Stimulated activated CD4-positive, alpha-beta T cell treated with anti-CD3 and anti-CD28 coated beads, Interleukin-4, amount 100 ng/mL, for 4 hours (primary cell): ENCODE results near the gene EPS8.
"Not testable (repeated sequence)": the region's sequence is repeated elsewhere in the genome, so short reads cannot be mapped to it uniquely, and the experiment has no call there.

Source experiments
- DNase-seq, 2 experiments: peaks; one replicate each; pipeline ENCODE4 v3.0.0-alpha.2; 2020

The EPS8 gene

DNA sequence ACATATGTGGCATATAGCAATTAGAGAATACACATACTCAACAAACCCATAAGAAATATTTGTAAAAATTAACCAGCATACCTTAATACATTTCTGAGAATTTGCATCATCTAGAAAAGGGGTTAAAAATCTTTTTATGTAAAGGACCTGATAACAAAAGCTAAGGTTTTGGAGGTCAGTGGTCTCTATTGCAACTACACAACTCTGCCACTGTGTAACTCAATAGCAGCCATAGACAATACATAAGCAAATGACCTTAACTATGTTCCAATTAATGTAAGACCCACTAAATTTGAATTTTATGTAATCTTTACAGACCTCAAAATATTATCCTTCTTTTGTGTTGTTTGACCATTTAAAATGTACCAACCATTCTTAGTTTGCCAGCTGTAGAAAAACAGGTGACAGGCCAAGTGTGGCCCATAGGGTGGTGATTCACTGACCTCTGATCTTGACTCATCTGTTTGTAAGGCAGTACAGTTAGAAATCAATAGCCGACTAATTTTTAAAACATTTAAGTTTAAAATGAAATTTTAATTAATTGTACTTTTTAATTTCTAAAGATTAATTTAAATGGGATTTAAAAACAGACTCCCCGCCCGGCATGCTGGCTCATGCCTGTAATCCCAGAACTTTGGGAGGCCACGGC, 7.4 kb upstream of the EPS8 start:
- DNase-seq = no peak

- DNase-seq = no peak
These were observed 5.6 kb upstream of the EPS8 start for GRCh38 chr12:15794836-15795235.

DNA sequence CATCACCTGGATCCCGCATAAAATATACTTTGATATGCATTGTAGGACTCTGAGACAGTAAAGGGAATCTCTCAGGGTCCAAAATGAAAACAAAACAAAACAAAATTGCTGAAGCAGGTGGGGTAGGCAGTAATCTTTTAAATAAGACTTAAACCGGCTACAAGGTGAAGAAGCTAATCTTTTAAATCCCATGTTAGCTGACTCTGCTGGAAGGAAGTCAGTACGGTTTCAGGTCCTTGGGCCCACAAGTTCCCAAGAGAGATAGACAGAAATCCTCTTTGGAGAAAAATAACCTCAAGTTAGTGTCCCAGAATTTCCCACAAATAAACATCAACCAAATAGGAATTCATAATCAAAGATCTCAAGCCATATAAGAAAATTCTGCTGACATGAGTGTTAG, 5.0 kb upstream of the EPS8 start:
- DNase-seq = no peak

DNA sequence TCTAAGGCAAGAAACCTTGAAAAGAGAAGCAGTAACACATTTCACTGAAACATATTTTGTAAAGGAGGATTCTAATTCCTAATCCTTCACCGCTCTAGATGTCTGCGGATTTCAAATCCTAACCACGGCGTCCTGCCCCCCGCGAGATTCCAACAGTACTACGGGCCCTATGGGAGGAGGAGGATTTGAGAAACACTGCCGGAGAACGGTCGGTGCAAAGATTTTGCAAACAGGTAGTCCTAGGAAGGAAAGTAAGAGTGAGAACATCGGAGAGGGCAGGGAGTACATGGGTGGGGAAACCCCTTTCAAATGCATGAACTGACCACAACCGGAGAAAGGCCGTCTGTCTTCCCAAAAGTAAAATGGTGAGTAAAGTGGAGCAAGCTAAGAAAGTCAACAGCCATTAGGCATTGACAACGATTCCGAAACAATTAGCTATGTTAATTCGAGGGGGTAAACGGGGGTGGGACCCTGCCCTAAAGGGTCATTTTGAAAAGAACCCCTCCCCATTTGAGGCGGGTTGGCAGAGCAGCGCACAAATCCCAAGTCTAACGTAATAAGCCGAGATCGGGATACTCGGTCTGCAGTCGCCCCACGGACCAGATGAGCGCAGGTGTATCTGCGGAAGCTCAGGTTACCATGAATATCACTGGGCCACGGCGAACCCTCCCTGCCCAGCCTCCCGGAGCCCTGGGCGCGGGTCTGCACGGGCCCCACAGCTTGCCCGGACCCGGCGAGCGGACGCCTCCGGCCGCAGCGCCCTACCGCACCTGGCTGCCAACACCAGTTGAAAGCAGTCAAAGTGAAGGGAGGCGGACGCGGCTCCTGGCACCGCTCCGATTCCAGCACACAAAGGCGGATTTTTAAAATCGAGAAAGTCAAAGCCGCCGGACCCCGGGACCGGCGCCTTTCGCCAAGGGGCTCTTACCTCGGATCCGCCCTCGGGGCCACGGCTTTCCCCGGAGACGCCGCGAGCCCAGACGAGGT, 662 bp downstream of the EPS8 start:
- peak in 1 of 2 experiments; percentile 7 for DNase-seq

DNA sequence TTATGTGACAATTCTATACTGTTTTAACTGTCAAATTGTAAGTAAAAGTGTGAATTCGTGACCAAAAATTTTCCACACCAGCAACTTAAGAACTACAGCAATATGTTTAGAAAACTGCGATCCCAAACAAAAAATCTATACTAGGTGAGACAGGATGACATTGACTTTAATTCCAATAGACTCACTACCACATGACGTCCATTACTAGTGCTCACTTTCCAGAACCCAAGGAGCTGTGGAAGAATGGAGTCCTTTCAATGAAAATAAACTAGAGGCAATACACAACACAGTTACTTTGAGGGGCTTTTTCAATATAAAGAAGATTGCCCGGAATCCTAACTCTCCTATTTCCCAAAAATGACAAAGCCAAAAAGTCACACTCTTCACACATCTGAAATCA, 1.4 kb downstream of the EPS8 start:
- no peak for DNase-seq

DNA sequence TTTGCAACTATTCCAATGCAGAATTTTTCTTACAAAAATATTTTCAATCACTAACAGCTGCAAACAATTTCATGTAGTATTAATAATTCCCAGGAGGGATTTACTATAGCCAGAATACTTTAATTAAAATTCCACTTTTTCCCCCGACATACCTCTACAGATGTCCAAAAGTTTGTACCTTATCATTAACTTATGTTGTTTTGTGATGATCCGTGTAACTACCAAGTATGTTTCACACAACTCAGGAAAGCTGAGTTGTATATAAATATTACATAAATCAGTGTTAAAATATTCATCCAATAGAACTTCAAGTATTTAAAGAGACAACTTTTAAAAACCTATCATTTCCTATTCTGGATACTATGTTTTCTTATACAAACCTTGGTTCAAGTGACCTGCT, 2.4 kb downstream of the EPS8 start:
- DNase-seq = no peak

DNA sequence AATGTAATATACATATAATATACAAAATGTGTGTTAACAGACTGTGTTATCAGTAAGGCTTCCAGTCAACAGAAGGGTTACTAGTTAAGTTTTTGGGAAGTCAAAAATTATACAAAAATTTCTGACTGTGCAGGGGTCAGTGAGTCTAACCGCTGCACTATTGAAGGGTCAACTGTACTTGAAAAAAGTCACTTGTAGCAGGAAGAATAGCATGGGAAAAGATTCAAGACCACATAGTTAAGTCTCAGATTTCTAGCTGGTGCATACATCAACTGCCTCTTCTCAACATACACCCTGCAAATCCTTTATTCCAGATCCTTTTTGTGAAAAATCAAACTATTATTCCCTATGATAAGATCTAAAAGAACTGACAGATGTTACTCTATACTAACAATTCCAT, 5.9 kb downstream of the EPS8 start:
- DNase-seq = no peak

- DNase-seq = no peak
These were observed 6.5 kb downstream of the EPS8 start for GRCh38 chr12:15782667-15783066.

DNA sequence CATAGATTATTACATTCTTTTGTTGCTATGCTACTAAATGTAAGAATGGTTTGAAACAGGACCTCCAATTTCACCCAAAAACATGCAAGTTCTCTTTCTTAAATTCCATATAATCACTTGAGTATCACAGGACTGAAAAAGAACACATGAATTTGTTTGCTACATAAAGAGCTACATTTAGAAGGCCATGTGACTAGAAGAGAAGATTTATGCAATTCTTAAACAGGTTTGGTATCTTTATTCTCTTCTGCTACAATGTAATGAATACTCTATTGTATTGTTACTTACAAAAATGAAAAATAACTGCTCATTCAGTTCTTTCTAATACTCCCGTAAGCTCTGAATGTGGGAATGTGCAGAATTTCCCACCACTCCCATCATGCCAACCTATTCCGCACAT, 9.3 kb downstream of the EPS8 start:
- no peak for DNase-seq

DNA sequence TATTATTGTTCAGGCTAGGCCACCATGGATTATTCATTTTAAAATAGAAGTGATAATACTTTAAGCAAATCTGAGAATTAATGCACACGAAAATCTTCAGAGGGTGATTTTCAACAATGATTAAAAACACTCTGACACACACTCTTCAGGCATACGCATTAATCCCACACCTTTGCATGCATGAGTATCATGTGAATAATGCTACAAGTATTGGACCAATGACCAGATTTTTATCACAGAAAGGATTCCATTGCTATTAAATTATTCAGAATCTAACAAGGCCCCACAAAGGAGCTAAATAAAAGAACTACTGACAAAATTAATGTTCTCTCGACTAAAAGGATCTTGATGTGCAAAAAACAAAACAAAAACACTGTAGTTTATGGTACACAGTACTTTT, 11.1 kb downstream of the EPS8 start:
- no peak for DNase-seq

- no peak for DNase-seq
These were observed 11.7 kb downstream of the EPS8 start for GRCh38 chr12:15777355-15778012.

- no peak for DNase-seq
These were observed 12.7 kb downstream of the EPS8 start for GRCh38 chr12:15776532-15776931.

- no peak for DNase-seq
These were observed 14.4 kb downstream of the EPS8 start for GRCh38 chr12:15774819-15775218.

GRCh38 chr12:15772405-15773018, 16.7 kb downstream of the EPS8 start:
- no peak for DNase-seq

GRCh38 chr12:15770581-15770980, 18.6 kb downstream of the EPS8 start:
- DNase-seq = no peak

DNA sequence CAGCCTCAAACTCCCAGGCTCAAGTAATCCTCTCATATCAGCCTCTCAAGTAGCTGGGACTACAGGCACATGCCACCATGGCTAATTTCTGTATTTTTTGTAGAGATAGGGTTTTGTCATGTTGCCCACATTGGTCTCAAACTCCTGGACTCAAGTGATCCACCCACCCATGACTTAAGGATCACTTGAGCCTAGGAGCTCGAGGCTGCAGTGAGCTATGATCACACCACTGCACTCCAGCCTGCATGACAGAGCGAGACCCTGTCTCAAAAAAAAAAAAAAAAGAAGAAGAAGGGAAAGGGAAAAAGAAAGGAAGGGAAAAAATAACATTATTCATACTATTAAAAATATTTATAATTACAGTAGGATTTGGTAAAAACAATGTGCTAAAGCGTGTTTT, 19.2 kb downstream of the EPS8 start:
- no peak for DNase-seq

GRCh38 chr12:15769586-15769985, 19.6 kb downstream of the EPS8 start:
- no peak for DNase-seq

DNA sequence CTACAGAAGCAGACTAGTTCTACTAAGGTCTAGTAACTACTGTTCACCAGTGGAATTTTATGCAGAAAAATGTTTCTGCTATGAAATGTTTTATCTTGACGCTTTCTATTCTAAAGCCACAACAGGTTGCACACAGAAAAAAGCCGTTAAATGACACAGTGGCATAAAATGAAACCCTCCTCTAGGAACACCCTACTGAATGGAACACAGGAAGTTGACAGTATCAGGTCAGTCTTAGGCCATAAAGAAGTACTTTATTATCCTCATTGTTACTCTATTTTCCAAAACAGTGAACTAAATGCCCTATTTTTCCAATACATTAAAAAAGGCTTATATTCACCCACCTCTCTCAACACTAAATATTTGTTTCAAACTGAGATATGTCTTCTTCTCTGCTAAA, 21.9 kb downstream of the EPS8 start:
- no peak for DNase-seq

DNA sequence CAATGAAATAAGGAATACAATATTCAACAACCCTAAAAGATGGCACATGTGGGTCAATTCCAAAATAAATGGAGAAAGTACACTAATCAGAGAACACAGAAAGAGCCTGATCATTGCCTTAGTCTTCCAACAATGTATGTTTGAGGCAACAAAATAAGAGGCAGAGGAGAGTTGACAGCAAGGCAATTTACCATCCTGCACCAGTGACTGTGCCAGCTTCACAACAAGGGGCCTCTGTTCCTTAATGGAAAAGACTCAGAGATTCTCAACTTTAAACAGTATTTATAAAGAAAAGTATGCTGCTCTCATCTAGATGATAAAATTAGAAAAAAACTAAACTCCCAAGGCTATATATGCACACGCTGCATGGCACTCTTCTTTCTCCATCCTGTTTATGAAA, 25.9 kb downstream of the EPS8 start:
- no peak for DNase-seq

DNA sequence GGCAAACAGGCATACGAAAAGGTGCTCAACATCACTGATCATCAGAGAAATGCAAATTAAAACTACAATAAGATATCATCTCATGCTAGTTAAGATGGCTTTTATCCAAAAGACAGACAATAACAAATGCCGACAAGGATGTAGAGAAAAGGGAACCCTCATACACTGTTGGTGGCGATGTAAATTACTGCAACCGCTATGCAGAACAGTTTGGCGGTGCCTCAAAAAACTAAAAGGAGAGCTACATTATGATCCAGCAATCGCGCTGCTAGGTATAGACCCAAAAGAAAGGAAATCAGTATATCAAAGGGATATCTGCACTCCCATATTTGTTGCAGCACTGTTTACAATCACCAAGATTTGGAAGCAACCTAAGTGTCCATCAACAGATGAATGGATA, 27.0 kb downstream of the EPS8 start:
- DNase-seq = not testable (repeated sequence)

DNA sequence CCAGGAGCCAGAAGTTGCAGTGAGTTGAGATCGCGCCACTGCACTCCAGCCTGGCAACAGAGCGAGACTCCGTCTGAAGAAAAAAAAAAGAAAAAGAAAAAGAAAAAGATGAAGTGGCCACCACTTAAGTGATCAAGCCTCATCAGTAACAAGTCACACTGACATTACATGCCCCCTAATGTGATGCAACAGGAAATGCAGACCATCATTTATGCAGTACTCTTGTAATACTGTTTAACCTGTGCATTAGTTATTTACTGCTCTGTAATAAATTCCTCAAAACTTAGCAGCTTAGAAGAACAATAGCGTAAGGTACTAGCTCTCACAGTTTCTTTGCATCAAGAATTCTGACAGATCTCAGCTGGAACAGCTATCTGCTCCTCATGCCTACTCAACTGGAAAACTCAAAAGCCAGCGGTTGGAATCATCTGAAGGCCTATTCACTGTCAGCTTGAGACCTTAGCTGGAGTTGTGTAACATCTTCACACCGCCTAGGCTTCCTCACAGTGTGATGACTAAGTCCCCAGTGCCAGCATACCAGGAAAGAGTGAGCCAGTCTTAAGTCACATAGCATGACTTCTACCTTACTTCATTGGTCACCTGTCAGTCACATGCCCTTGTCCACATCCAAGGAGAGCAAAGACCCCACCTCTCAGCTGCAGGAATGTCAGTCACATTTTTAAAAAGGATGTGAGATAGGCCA, 31.5 kb downstream of the EPS8 start:
- no peak for DNase-seq

GRCh38 chr12:15756822-15757221, 32.4 kb downstream of the EPS8 start:
- DNase-seq = no peak

- DNase-seq = no peak
These were observed 35.0 kb downstream of the EPS8 start for GRCh38 chr12:15754233-15754632.
